Liver (tissue), 3 donors: ENCODE results near the gene NSUN3.

Source experiments
- CTCF ChIP-seq: fragments of 150-350 bp; IDR thresholded peaks from 2 replicates; pipeline ENCODE4 v1.5.1; 2017; ENCODE audit warnings: improper control_type of control experiment, low read depth, low read length; ENCODE audit not compliant: missing input control
- FOXA2 ChIP-seq: IDR thresholded peaks from 2 replicates; pipeline ENCODE4 v1.6.1; 2016; ENCODE audit warnings: antibody characterized with exemption
- RAD21 ChIP-seq, 2 donors: IDR thresholded peaks; 2 replicates each; pipeline ENCODE4 v1.6.1; 2016; ENCODE audit warnings: antibody characterized with exemption in 2 of 2, mild to moderate bottlenecking in 2 of 2
- ZBTB33 ChIP-seq: IDR thresholded peaks from 2 replicates; pipeline ENCODE4 v1.6.1; 2016; ENCODE audit warnings: antibody characterized with exemption
- donor health status: healthy.
- donor health status: healthy.

GRCh38 chr3:94101860-94102259 lies 39.0 kb downstream of the NSUN3 start:
- TF ChIP-seq CTCF (no peak), FOXA2 (no peak), ZBTB33 (no peak), RAD21 (IDR thresholded peaks at IDR 0.05) (no peak)
